CD4-positive, alpha-beta T cell treated with Interleukin-10 for 1 hour (primary cell): ENCODE measurements around the gene SENP6.
A peak's percentile ranks its signal among the peaks of the same experiment; 100 is the strongest.
"Not testable (repeated sequence)": the region's sequence is repeated elsewhere in the genome, so short reads cannot be mapped to it uniquely, and the experiment has no call there.

Source experiments
- DNase-seq: peaks from one replicate; pipeline ENCODE4 v3.0.0-alpha.2; 2020

SENP6 gene

DNA sequence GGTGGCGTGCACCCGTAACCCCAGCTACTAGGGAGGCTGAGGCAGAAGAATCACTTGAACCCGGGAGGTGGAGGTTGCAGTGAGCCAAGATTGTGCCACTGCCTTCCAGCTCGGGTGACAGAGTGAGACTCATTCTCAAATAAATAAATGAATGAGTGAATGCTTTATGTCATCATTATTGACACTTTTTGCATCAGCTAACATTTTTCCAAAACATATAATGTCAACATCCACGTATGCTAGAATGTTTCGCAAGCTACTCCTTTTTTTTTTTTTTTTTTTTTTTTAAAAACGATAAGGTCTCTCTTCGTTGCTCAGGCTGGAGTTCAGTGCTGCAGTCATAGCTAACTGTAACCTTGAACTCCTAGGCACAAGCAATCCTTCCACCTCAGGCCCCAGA is 72.2 kb downstream of the SENP6 start:
- no peak for DNase-seq

DNA sequence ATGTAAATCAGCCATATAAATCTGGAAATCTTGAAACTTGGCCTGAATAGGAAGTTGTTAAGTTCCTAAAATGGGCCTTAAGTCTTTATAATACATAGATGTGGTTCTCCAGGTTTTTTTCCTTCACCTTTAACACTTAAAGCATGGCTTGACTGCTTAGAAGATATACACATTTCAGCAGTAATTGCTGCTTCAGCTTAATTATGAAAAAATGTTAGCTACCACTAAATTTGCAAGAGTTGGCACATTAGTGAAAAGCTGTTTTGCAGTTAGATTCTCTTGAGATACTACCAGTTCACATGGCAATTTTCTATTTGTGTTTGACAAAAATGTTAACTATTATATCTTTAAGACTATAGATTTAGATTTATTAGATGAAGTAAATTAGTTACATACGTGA is 74.7 kb downstream of the SENP6 start:
- DNase-seq = no peak

- DNase-seq = not testable (repeated sequence)
Observed at GRCh38 chr6:75682548-75682947, 80.9 kb downstream of the SENP6 start.

GRCh38 chr6:75683005-75683404 is 81.3 kb downstream of the SENP6 start:
- DNase-seq = not testable (repeated sequence)

DNA sequence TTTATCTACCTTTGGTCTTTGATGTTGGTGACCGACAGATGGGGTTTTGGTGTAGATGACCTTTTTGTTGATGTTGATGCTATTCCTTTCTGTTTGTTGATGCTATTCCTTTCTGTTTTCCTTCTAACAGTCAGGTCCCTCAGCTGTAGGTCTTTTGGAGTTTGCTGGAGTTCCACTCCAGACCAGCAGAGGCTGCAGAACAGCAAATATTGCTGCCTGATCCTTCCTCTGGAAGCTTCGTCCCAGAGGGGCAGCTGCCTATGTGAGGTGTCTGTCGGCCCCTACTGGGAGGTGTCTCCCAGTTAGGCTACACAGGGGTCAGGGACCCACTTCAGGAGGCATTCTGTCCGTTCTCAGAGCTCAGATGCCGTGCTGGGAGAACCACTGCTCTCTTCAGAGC is 85.9 kb downstream of the SENP6 start:
- DNase-seq = not testable (repeated sequence)

- DNase-seq = not testable (repeated sequence)
Observed at GRCh38 chr6:75687937-75688336, 86.3 kb downstream of the SENP6 start.

DNA sequence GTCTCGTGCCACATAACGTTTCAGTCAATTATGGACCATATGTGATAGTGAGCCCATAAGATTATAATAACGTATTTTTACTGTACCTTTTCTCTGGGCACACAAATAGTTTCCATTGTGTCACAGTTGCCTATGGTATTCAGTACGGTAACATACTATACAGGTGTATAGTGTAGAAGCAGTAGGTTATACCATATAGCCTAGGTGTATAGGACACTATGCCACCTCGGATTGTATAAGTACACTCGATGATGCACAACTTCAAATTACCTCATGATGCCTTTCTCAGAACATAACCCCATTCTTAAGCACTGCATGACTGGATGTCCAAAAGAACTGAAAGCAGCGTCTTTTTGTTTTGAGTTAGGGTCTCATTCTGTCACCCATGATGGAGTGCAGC is 87.9 kb downstream of the SENP6 start:
- DNase-seq = no peak

- no peak for DNase-seq
Observed at GRCh38 chr6:75691012-75691411, 89.3 kb downstream of the SENP6 start.

DNA sequence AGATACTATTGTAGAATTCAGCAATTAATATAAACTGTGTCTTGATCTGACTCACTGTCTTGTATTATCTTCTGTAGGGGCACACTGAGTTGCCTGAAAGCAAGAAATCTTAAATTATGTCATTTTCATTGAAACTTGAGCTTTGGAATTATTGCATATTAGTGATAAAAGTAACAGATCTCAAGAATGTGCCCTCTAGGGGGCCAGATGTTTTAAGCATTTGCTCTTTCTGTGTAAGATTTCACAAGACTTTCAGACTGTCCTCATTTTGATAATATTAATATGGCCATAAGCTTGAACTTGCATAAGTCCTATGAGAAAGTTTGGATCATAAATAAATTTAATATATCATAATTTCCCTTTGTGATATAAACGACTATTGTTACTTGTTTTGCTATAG is 91.9 kb downstream of the SENP6 start:
- no peak for DNase-seq

GRCh38 chr6:75694406-75694805 is 92.7 kb downstream of the SENP6 start:
- DNase-seq = no peak

GRCh38 chr6:75708334-75708733 is 106.7 kb downstream of the SENP6 start:
- not testable (repeated sequence) for DNase-seq

DNA sequence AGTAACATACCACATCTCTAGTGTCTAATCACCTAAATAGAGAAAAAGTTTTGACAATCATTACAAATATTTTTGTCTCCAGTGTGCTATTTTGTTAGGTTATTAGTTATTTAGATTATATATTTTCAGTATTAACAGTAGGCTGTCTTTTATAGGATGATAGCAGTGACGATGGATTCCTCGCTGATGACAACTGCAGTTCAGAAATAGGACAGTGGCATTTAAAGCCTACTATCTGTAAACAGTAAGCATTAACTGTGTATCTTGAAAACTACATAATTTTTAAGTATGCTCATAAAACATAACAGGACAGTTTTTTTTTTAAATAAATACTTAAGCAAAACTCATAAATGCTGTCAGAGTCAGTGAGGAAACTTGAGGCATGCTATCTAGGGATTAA is 109.5 kb downstream of the SENP6 start:
- no peak for DNase-seq

DNA sequence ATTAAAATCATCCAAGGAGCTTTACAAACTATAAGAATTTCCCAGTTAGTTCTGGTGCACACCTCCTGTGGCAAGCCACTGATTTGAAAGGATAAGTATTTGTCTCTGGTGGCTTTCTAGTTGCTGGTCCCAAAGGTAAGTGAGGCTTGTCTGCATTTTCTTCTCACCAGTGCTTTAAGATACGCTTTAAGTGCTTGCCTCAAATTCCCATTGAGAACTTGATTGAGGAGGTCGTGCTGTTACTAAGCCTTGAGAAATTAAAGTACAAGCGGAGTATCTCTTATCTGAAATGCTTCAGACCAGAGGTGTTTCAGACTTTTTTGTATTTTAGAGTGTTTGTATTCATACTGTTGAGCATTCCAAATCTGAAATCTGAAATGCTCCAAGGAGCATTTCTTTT is 117.5 kb downstream of the SENP6 start:
- no peak for DNase-seq

GRCh38 chr6:75723382-75723781 is 121.7 kb downstream of the SENP6 start:
- no peak for DNase-seq

GRCh38 chr6:75727206-75727605 is 125.5 kb downstream of the SENP6 start:
- no peak for DNase-seq

DNA sequence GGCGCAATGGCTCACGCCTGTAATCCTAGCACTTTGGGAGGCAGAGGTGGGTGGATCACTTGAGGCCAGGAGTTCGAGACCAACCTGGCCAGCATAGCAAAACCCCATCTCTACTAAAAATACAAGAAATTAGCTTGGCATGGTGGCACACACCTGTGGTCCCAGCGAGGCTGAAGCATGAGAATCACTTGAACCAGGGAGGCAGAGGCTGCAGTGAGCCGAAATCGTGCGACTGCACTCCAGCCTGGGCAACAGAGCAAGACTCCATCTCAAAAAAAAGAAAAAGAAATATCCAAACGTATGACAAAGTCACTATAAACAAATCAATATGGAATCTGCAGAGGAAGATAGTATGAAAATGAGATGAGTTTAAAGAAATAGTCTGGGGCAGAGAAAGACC is 129.3 kb downstream of the SENP6 start:
- not testable (repeated sequence) for DNase-seq

- no peak for DNase-seq
Observed at GRCh38 chr6:75735491-75736186, 134.0 kb downstream of the SENP6 start.

- DNase-seq = no peak
Observed at GRCh38 chr6:75743971-75744370, 142.3 kb downstream of the SENP6 start.

GRCh38 chr6:75745404-75745803 is 143.7 kb downstream of the SENP6 start:
- no peak for DNase-seq

DNA sequence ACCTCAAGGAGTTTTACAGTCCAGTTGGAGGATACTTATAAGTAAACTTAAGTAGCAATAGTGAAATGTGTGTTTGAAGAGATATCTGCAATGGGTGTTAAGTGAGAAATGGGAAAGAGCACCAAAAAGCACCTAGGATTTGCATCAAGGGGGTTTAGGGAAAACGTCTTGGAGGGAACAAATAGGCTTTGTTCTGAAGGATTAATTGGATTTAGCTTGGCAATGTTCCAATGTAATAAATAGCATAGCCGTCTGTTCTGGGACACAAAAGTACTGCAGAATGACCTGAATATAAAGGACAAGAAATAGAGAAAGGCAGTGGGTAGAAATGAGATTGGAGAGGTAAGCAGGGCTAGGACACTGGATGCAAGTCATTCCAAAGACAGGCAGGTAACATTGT is 144.5 kb downstream of the SENP6 start:
- no peak for DNase-seq

DNA sequence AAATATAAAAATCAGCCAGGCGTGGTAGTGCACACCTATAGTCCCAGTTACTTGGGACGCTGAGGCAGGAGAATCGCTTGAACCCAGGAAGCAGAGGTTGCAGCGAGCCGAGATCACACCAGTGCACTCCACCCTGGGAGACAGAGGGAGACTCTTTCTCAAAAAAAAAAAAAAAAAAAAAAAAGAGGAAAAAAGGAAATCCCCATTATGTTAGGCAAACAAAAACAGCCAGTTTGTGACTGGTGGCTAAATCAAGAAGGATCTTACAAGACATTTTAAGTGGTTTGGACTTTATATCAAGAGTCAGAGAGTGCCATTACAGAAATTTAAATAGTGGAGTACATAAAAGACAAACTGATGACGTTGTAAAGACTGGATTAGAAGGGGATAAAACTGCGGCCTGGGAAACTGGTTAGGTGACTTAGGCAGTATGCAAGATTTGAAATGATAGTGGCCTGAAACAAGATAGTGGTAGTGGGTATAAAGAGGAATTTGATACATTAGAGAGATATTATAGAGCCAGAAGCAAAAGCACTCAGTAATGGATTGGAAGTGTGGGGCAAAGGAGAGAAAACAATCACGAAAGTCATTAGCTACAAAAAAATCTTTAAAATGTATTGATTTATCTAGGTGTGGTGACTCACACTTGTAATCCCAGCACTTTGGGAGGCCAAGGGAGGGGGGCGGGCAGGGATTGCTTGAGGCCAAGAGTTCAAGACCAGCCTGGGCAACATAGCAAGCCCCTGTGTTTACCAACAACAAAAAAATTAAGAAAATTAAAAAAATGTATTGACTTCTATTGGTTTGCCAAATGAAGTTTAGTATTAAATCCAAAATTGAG is 145.7 kb downstream of the SENP6 start:
- DNase-seq = no peak

DNA sequence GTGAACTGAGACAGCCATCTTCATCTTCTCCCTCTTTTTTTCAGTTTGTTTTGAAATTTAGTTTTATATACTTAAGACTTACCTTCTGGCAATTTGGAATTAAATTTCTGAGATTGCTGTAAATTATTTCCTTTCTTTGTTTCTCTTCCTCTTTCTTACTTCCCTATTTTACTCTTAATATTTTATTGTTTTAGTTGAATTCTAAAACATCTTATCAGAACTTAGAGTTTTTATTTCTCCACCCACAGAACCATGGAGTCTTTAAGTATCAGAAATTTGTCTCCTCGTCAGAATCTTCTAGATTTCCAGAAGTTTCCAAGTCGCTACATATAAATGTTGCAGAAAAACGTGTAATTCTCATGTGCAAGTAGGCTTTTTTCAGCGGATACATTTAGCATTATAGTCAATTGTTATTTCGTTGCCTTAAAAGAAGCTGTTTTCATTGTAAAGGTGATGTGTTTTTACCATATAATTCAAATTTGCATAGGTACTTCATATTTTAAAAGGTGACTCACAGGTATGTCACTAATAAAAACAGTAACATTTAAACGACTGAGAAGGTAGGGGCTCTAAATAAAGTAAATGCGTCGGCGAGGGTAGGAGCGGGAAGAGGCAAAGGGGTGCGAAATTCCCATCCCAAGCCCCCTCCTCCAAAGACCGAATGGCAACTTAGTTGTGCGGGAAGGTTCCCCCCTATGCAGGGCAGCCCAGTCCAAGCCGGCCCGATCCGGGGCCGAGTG is 146.5 kb downstream of the SENP6 start:
- DNase-seq = no peak

DNA sequence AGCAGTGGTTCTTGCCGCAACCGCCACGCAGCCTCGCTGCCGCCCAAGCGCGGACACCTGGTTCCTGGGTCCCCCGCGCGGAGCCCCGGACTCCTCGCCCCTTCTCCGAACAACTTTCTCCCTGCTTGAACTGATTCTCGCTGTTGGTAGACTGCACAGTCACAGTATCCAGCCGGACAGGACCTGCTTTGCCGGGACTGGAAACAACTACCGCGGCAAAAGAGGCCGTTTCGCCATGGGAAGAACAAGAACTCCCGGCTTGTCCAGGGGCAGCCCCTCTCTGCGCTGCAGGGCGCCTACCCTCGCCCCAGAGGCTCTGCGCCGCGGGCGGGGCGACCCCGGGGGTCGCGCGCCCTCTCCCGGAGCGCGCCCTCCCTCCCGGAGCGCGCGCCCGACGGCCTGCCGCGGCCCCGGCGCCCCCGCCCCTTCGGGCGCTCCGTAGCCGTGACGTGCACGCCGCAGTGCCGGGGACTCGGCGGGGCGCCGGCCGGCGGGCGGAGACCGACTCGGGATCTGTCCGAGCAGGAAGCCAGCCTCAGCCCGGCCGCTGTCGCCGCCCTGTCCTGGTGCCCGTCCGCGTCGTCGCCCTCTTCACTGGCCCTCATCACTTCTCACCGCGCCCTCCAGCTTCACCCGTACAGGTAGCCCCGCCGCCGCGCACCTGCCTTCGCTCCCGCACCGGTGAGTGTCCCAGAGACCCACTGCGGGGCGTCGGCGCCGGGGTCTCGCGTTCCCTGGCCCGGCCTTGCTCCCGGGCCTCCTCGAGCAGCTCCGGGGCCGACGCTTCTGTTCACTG is 147.3 kb downstream of the SENP6 start, which contains the start of gene MYO6:
Gene MYO6, plus strand, starts transcription at position 497 of the 796 bp plus-strand sequence. CDS start 68,309 bp downstream, outside the sequence.
- DNase-seq = peak; percentile 56
